Fibroblast of lung (primary cell): ENCODE measurements around the gene CWC27. TPM values are rescaled to one million over a fixed set of nuclear protein-coding genes. Genes with fewer than 3 reads are reported as not detected.

Experiments
- DNase-seq, 2 donors: peaks; one replicate each; pipeline versions ENCODE4 v3.0.0 to v3.0.0-alpha.2; 2010; ENCODE audit warnings: low read depth in 2 of 2
- H2AFZ ChIP-seq: 2 replicates; pipeline ENCODE4 v1.5.1; 2012; ENCODE audit warnings: low read length, control low read depth, inconsistent platforms
- H3K27ac ChIP-seq: 2 replicates; pipeline ENCODE4 v1.5.1; 2011; ENCODE audit warnings: low read length, control low read depth; ENCODE audit not compliant: insufficient read depth
- H3K27me3 ChIP-seq: 2 replicates; pipeline ENCODE4 v1.5.1; 2011; ENCODE audit warnings: mild to moderate bottlenecking, low read length; ENCODE audit not compliant: control insufficient read depth, insufficient read depth
- H3K36me3 ChIP-seq: 2 replicates; pipeline ENCODE4 v1.5.1; 2011; ENCODE audit warnings: low read length; ENCODE audit not compliant: control insufficient read depth, insufficient read depth
- H3K4me1 ChIP-seq: 2 replicates; pipeline ENCODE4 v1.5.1; 2011; ENCODE audit warnings: low read length; ENCODE audit not compliant: control insufficient read depth, insufficient read depth; ENCODE audit errors: extremely low read depth
- H3K4me2 ChIP-seq: 2 replicates; pipeline ENCODE4 v1.5.1; 2011; ENCODE audit warnings: low read length, control low read depth; ENCODE audit not compliant: insufficient read depth; ENCODE audit errors: extremely low read depth
- H3K4me3 ChIP-seq, 4 experiments: fragments of 200-600 bp in 1 of 4; sonication (generic) in 1 of 4; replicated peaks in 1 of 4; 2 replicates each; pipeline ENCODE4 v1.5.1; 2011 to 2016; ENCODE audit warnings: low read length in 4 of 4, low read depth in 3 of 4, mild to moderate bottlenecking in 3 of 4, control low read depth in 2 of 4, inconsistent platforms in 1 of 4, mixed read lengths in 1 of 4; ENCODE audit not compliant: insufficient read depth in 1 of 4; ENCODE audit errors: control extremely low read depth in 1 of 4
- H3K79me2 ChIP-seq: 2 replicates; pipeline ENCODE4 v1.5.1; 2012; ENCODE audit warnings: mild to moderate bottlenecking, low read length, inconsistent platforms; ENCODE audit not compliant: control insufficient read depth, insufficient read depth
- H3K9ac ChIP-seq: 2 replicates; pipeline ENCODE4 v1.5.1; 2011; ENCODE audit warnings: mild to moderate bottlenecking, low read length, control low read depth; ENCODE audit not compliant: insufficient read depth
- H3K9me3 ChIP-seq: 2 replicates; pipeline ENCODE4 v1.5.1; 2012; ENCODE audit warnings: low read depth, low read length; ENCODE audit not compliant: control insufficient read depth, insufficient read depth
- H4K20me1 ChIP-seq: 2 replicates; pipeline ENCODE4 v1.5.1; 2011; ENCODE audit warnings: low read length; ENCODE audit not compliant: control insufficient read depth, insufficient read depth; ENCODE audit errors: extremely low read depth
- CTCF ChIP-seq, 2 donors: IDR thresholded peaks in 1 of 2; conservative IDR thresholded peaks in 1 of 2; 1 replicate in 1 of 2; 2 replicates in 1 of 2; pipeline ENCODE4 v1.5.1; 2011 to 2012; ENCODE audit warnings: low read length in 2 of 2, control low read depth in 1 of 2, inconsistent platforms in 1 of 2, low read depth in 1 of 2, mild to moderate bottlenecking in 1 of 2
- EZH2 ChIP-seq: IDR thresholded peaks from 2 replicates; pipeline ENCODE4 v1.5.1; 2012; ENCODE audit warnings: low read length, control low read depth, mild to moderate bottlenecking; ENCODE audit errors: missing control alignments
- polyA plus RNA-seq, 2 donors: library from polyadenylated mRNA; depleted of rRNA in 1 of 2; stranded (reverse) in 1 of 2; unstranded in 1 of 2; fragments of >200 nt; gene quantifications; 2 replicates each; pipeline ENCODE4 v1.2.1, GENCODE V29; 2011 to 2012; ENCODE audit warnings: missing spikeins in 1 of 2
- total RNA-seq: library from RNA; depleted of rRNA; stranded (reverse); fragments of >200 nt; gene quantifications from 2 replicates; pipeline ENCODE4 v1.2.1, GENCODE V29; 2014

CWC27 gene
- total and polyA plus RNA-seq, 2 donors (not counting 1 experiment from before 2014, with no cell fraction given), result 17.3 to 37.5 TPM

- H2AFZ ChIP-seq, result no peak overlapping the region
- no peaks in the 10 kb centered on the region for H3K36me3 ChIP-seq
- H3K9me3 ChIP-seq, result no peaks in the 10 kb centered on the region
- no peak overlapping the region for H3K9ac ChIP-seq
- no peak for TF ChIP-seq EZH2
- no peak for TF ChIP-seq CTCF (conservative IDR thresholded peaks at IDR 0.05 in 1 of 2, IDR thresholded peaks at IDR 0.05 in 1 of 2; ENCODE audit: low read depth in 1 of 2, low read length in 2 of 2)
- no peaks in the 10 kb centered on the region for H4K20me1 ChIP-seq
- peak; percentile 25 to 30 for DNase-seq
- peak overlapping the region; percentile 15 for H3K27ac ChIP-seq
- H3K4me3 ChIP-seq, result no peak overlapping the region
- H3K27me3 ChIP-seq, result no peaks in the 10 kb centered on the region
- peaks cover 9% of the 10 kb centered on the region for H3K4me1 ChIP-seq
- peaks cover 56% of the 10 kb centered on the region for H3K79me2 ChIP-seq
- no peak overlapping the region for H3K4me2 ChIP-seq
These were observed 2.8 kb upstream of the CWC27 start for GRCh38 chr5:64765804-64766504.

- DNase-seq, result no peak
- no peaks in the 10 kb centered on the region for H3K27me3 ChIP-seq
- H3K79me2 ChIP-seq, result peaks cover 53% of the 10 kb centered on the region
- H3K27ac ChIP-seq, result no peak overlapping the region
- no peaks in the 10 kb centered on the region for H3K9me3 ChIP-seq
- H3K4me1 ChIP-seq, result peaks cover 9% of the 10 kb centered on the region
- peak overlapping the region; percentile 87 for H3K4me2 ChIP-seq
- H3K36me3 ChIP-seq, result no peaks in the 10 kb centered on the region
- H3K4me3 ChIP-seq, result peak overlapping the region; percentile 87 to 99 (median 91)
- H2AFZ ChIP-seq, result no peak overlapping the region
- TF ChIP-seq CTCF (conservative IDR thresholded peaks at IDR 0.05 in 1 of 2, IDR thresholded peaks at IDR 0.05 in 1 of 2; ENCODE audit: low read depth in 1 of 2, low read length in 2 of 2), result no peak
- no peak for TF ChIP-seq EZH2
- no peaks in the 10 kb centered on the region for H4K20me1 ChIP-seq
- no peak overlapping the region for H3K9ac ChIP-seq
These were observed 1.8 kb upstream of the CWC27 start for GRCh38 chr5:64766941-64767340.

- peaks cover 9% of the 10 kb centered on the region for H3K4me1 ChIP-seq
- H3K36me3 ChIP-seq, result no peaks in the 10 kb centered on the region
- peak; percentile 32 to 59 for DNase-seq
- H3K4me3 ChIP-seq, result peak overlapping the region; percentile 87 to 99 (median 91)
- no peaks in the 10 kb centered on the region for H3K27me3 ChIP-seq
- peak overlapping the region; percentile 48 for H2AFZ ChIP-seq
- peak overlapping the region; percentile 86 for H3K9ac ChIP-seq
- H4K20me1 ChIP-seq, result no peaks in the 10 kb centered on the region
- peak overlapping the region; percentile 97 for H3K27ac ChIP-seq
- no peaks in the 10 kb centered on the region for H3K9me3 ChIP-seq
- TF ChIP-seq CTCF (conservative IDR thresholded peaks at IDR 0.05 in 1 of 2, IDR thresholded peaks at IDR 0.05 in 1 of 2; ENCODE audit: low read depth in 1 of 2, low read length in 2 of 2) (no peak), EZH2 (no peak)
- H3K4me2 ChIP-seq, result peak overlapping the region; percentile 87
- peaks cover 54% of the 10 kb centered on the region for H3K79me2 ChIP-seq
These were observed 772 bp upstream of the CWC27 start for GRCh38 chr5:64767959-64768357.
